CD4-positive, alpha-beta T cell treated with Interleukin-21 for 1 hour (primary cell): ENCODE results near the gene SPDYE2.
"Not testable (repeated sequence)": the region's sequence is repeated elsewhere in the genome, so short reads cannot be mapped to it uniquely, and the experiment has no call there.

ENCODE experiments used
- DNase-seq: peaks from one replicate; pipeline ENCODE4 v3.0.0-alpha.2; 2020

SPDYE2 gene

DNA sequence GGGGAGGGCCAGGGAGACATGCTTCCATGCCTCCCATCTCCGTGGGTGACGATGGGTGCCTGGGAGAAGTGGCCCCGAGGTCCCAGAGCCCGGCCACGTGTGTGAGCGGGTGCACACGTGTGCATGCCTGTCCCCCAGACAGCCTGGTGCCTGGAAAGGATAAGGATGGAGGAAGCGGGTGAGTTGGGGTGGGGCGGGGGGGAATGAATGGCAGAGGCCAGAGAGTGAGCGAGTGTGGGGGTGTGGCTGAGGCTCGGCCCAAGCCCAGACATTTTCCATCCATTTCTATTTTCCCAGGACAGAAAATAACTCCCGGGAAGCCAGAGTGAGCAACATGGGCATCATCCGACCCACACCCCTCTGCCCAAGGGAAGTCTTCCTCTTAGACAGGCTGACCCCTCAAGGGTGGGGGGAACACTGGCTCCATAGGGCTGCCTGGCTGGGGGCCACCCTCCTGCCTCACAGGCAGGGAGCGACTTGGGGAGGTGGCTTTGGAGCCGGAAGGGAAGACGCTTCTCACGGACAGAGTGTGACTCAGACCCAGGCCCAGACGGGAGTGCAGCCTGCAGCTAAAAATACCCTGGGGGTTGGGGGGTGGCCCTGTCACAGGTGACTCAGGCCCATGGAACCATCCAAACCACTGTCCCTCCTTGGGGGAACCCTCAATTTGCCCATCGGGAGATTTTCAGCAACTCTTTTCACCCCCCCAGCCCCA is 53.6 kb downstream of the SPDYE2 start:
- DNase-seq: not testable (repeated sequence)

DNA sequence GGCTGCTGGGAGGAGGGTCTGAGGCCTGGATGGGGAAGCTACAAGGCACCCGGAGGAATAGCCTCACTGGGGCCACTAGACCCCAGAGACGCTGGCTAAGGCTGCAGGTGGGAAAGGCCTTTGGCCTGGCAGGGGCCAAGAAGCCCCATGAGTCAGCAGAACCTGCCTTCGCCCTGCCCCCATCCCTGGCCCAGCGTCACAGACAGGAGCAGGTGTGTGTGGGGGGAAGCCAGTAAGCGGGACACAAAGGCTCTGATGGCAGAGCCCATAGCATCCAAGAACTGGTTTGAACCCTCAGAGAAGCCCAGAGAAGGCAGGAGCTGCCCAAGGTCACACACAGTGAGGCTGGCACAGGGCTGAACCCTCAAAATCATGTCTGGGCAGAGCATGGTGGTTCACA is 55.8 kb downstream of the SPDYE2 start:
- DNase-seq: not testable (repeated sequence)

GRCh38 chr7:102609734-102610133 is 58.7 kb downstream of the SPDYE2 start:
- DNase-seq: not testable (repeated sequence)

- not testable (repeated sequence) for DNase-seq
These were observed 59.4 kb downstream of the SPDYE2 start for GRCh38 chr7:102610441-102610840.

DNA sequence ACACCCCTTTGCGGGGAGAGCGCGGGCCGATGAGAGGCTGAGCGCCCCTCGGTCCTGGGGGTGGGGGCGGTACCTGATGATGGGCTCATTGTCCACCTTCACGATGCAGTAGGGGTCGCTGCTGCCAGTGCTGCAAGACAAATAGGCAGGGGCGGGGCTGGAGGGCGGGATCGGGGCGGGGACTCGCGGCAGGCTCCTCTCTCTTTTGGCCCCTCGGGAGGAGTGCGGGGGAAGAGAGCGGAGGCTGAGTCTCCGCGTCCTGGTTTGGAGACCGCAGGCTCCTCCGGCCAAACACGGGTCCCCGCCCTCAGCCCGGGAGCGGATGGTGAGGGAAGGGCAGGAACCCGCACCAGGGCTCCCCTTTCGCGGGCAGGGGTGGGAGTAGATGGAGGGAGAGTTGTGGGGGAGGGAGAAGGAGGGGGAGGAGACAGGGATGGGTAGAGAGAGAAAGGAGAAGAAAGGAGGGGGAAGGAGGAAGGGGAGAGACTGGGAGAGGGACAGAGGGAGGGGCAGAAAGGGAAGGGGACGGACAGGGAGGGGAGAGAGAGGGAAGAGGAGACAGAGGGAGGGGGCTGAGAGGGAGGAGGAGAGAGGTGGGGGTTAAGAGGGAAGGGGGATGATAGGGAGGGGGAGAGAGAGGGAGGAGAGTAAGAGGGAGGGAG is 60.1 kb downstream of the SPDYE2 start:
- not testable (repeated sequence) for DNase-seq

DNA sequence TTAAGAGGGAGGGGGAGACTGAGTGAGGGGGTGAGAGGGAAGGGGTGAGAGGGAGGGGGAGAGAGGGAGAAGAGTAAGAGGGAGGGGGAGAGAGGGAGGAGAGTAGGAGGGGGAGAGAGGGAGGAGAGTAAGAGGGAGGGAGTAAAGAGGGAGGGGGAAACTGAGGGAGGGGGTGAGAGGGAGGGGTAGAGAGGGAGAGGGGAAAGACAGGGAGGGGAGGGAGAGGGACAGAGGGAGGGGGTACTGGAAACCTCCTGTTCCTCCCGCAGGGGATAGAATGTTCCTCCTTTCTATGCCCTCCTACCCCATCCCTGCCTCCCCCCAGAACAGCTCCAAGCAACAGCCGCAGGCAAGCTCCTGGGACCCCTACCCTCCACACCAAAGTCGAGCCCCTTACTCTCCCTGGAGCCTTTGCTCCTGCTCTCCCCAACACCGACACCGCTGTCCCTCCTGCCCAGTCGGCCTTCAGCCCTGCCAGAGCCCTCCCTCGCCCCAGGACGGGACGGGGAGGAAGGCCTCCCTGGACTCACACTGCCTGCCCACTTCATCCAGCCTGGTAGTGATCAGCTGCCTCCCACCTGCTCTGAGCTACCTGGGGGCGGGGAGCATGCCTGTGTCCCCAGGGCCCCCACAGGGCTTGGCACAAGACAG is 60.8 kb downstream of the SPDYE2 start:
- DNase-seq: not testable (repeated sequence)
